Calu3 (cell line): ENCODE results near the gene CCL27. TPM values are rescaled to one million over a fixed set of nuclear protein-coding genes. Genes with fewer than 3 reads are reported as not detected.

ENCODE experiments used
- Bru-seq: library from RNA; stranded (reverse); fragments of 400-500 nt; gene quantifications from one replicate; lab custom pipeline; 2021; lab: Mats Ljungman, UMichigan
- BruChase-seq, 2 experiments: library from RNA; stranded (reverse); fragments of 400-500 nt; gene quantifications; one replicate each; lab custom pipeline; 2021; lab: Mats Ljungman, UMichigan
- BruUV-seq: library from RNA; stranded (reverse); fragments of 400-500 nt; replicated peaks from 2 replicates; lab custom pipeline; 2021; lab: Mats Ljungman, UMichigan
- CTCF ChIA-PET: fragments of 300-600 bp; sonication (Branson Sonifier 250); formaldehyde crosslinking; loops from one replicate; lab custom pipeline; 2022; ENCODE audit warnings: antibody characterized with exemption; lab: Charles Lee
- DNase-seq: peaks from one replicate; pipeline ENCODE4 v3.0.0; 2022
- H3K27ac Mint-ChIP-seq: one replicate; pipeline ENCODE4 v1.8.0; 2022; ENCODE audit warnings: mixed read lengths; ENCODE audit not compliant: unreplicated experiment
- H3K27me3 Mint-ChIP-seq: one replicate; pipeline ENCODE4 v1.8.0; 2022; ENCODE audit warnings: mixed read lengths; ENCODE audit not compliant: unreplicated experiment
- H3K36me3 Mint-ChIP-seq: one replicate; pipeline ENCODE4 v1.8.0; 2022; ENCODE audit warnings: mild to moderate bottlenecking, moderate library complexity, mixed read lengths; ENCODE audit not compliant: insufficient read depth, unreplicated experiment
- H3K4me1 Mint-ChIP-seq: one replicate; pipeline ENCODE4 v1.8.0; 2022; ENCODE audit warnings: mild to moderate bottlenecking, low read depth, mixed read lengths; ENCODE audit not compliant: unreplicated experiment
- H3K4me3 Mint-ChIP-seq: one replicate; pipeline ENCODE4 v1.8.0; 2022; ENCODE audit warnings: mild to moderate bottlenecking, low read depth, moderate library complexity, mixed read lengths; ENCODE audit not compliant: unreplicated experiment
- H3K9me3 Mint-ChIP-seq: one replicate; pipeline ENCODE4 v1.8.0; 2022; ENCODE audit warnings: low read depth, mixed read lengths; ENCODE audit not compliant: unreplicated experiment
- CTCF ChIP-seq: fragments of 200-600 bp; IDR thresholded peaks from one replicate; pipeline ENCODE4 v1.8.0; 2022; ENCODE audit warnings: antibody characterized with exemption; ENCODE audit not compliant: unreplicated experiment
- intact Hi-C: fragments of 100-400 bp; cut with micrococcal nuclease; formaldehyde crosslinking; loops from one replicate; pipeline ENCODE4 v1.10.0; 2022; ENCODE audit not compliant: unreplicated experiment
- long read RNA-seq: library from polyadenylated mRNA; stranded (forward); transcript quantifications from one replicate; pipeline ENCODE4 v2.0.0, GENCODE V29; 2022
- total RNA-seq: library from RNA; stranded (reverse); gene quantifications from 2 replicates; pipeline ENCODE4 v1.2.3, GENCODE V29; 2022

Gene CCL27
- total RNA-seq (not detected in 2 replicates), Bru-seq, nascent RNA (not detected), BruChase-seq, experiment 1, labeled RNA remaining after a 6-hour chase (not detected), BruChase-seq, experiment 2, labeled RNA remaining after a 2-hour chase (not detected)
- long read RNA-seq: 0 reads

- H3K36me3 Mint-ChIP-seq: peaks cover 15% of the 10 kb centered on the region
- H3K4me1 Mint-ChIP-seq: no peaks in the 10 kb centered on the region
- intact Hi-C loops: no loop called here
- no peaks in the 10 kb centered on the region for H3K27me3 Mint-ChIP-seq
- DNase-seq: no peak
- no peaks in the 10 kb centered on the region for H3K9me3 Mint-ChIP-seq
- no peak within 1 kb of the TSS for H3K27ac Mint-ChIP-seq
- no peak within 1 kb of the TSS for H3K4me3 Mint-ChIP-seq
- CTCF ChIA-PET: interaction anchor here (0.6 kb wide), 1 partner anchor 377 kb away, joined by 4 read pairs; no protein-coding TSS in a partner anchor
- BruUV-seq: no TSS peak
- TF ChIP-seq CTCF: no peak
Measured at GRCh38 chr9:34662526-34663302, at the start of gene CCL27. TSS of gene CCL27 (minus strand) at chr9:34662657. CDS start at chr9:34662633, 24 bp downstream.

GRCh38 chr9:34712140-34712539, 49.7 kb upstream of the CCL27 start:
- Mint-ChIP-seq H3K9me3 (no peaks in the 10 kb centered on the region), H3K27ac (no peak overlapping the region), H3K4me3 (no peak overlapping the region), H3K36me3 (no peaks in the 10 kb centered on the region), H3K27me3 (peaks cover 71% of the 10 kb centered on the region), H3K4me1 (no peaks in the 10 kb centered on the region)
- no peak for DNase-seq
- no peak for TF ChIP-seq CTCF
- no TSS peak for BruUV-seq
- CTCF ChIA-PET: no interaction called here
- intact Hi-C loops: no loop called here

- Mint-ChIP-seq H3K36me3 (no peaks in the 10 kb centered on the region), H3K9me3 (no peaks in the 10 kb centered on the region), H3K27me3 (peaks cover 57% of the 10 kb centered on the region), H3K4me3 (no peak within 1 kb of the TSS), H3K4me1 (no peaks in the 10 kb centered on the region), H3K27ac (no peak within 1 kb of the TSS)
- DNase-seq: no peak
- CTCF ChIA-PET: interaction anchor here (0.6 kb wide), 1 partner anchor 13 kb away, joined by 3 read pairs; no protein-coding TSS in a partner anchor
- BruUV-seq: no TSS peak
- intact Hi-C loops: no loop called here
- no peak for TF ChIP-seq CTCF
Measured at GRCh38 chr9:34710023-34710422, 47.6 kb upstream of the CCL27 start, which contains the start of gene CCL21. TSS of gene CCL21 (minus strand) at chr9:34710136. CDS start at chr9:34710066, 70 bp downstream.

- Mint-ChIP-seq H3K4me1 (no peaks in the 10 kb centered on the region), H3K27ac (no peak overlapping the region), H3K9me3 (no peaks in the 10 kb centered on the region), H3K27me3 (peaks cover 51% of the 10 kb centered on the region), H3K36me3 (no peaks in the 10 kb centered on the region), H3K4me3 (no peak overlapping the region)
- intact Hi-C loops: no loop called here
- TF ChIP-seq CTCF: no peak
- no peak for DNase-seq
- CTCF ChIA-PET: interaction anchor here (0.6 kb wide), 1 partner anchor 14 kb away, joined by 3 read pairs; no protein-coding TSS in a partner anchor
- BruUV-seq: no TSS peak
Measured at GRCh38 chr9:34709196-34709978, 46.9 kb upstream of the CCL27 start.
